ENCODE data around the gene P2RY12. TPM values are rescaled to one million over a fixed set of nuclear protein-coding genes. Genes with fewer than 3 reads are reported as not detected.

P2RY12 gene
- polyA plus RNA-seq (ENCODE audit: insufficient read length), result 1.1 TPM
- long read RNA-seq, donor 1, partial matches to known transcripts, result 0 of 1 reads
- long read RNA-seq, donor 1, other reads (novel, unspliced or antisense), result 0 of 1 reads
- long read RNA-seq, donor 2, partial matches to known transcripts, result 0 of 1 reads
- long read RNA-seq, donor 2, other reads (novel, unspliced or antisense), result 0 of 1 reads
- long read RNA-seq, donor 3, result 0 reads
- long read RNA-seq, donor 4, result 0 reads
- long read RNA-seq, donor 5, result 0 reads
- long read RNA-seq, donor 6, partial matches to known transcripts, result 0 of 1 reads
- long read RNA-seq, donor 6, other reads (novel, unspliced or antisense), result 0 of 1 reads
- long read RNA-seq, donor 7, partial matches to known transcripts, result 0 of 1 reads
- long read RNA-seq, donor 7, other reads (novel, unspliced or antisense), result 0 of 1 reads
- long read RNA-seq, donor 8, result 0 reads

- DNase-seq, result no peak
Measured at GRCh38 chr3:151384741-151385174, at the start of gene P2RY12. TSS of gene P2RY12 (minus strand) at chr3:151384753. CDS start at chr3:151338845, 45,908 bp downstream.

DNA sequence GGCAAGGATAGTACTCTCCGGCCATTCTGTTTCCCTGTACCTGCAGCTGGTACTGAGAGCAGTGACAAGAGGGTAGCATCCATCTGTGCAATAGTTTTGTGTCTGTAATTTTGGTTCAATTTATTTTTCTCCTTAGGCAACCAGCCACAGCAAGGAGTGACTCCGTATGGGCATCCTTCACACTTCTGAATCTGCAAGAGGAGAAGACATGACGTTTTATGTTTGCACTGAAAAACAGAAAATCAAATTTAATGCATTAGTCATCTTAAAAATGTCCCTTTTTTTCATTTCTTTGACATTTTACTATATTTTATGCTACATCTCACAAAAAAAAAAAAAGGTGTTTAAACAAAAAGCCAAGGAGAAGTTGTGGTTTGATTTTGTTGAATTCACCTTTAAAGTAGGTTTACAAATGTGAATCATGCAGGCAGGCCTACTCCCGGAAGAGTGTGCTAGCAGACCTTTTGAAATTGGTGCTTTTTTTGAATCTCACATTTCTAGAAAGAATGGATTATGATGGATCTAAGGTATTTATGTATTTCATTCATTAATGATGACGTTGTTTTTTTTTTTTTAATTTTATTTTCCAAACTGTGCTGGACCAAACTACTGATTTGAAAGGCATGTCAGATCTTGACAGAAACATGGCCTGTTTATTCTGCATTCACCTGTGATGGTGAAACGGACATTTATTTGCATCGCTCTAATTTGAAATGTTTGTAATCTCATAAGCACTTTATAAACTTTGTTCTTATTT, 48.2 kb upstream of the P2RY12 start:
- no peak for DNase-seq

GRCh38 chr3:151431940-151432339, 47.4 kb upstream of the P2RY12 start:
- DNase-seq, result no peak

DNA sequence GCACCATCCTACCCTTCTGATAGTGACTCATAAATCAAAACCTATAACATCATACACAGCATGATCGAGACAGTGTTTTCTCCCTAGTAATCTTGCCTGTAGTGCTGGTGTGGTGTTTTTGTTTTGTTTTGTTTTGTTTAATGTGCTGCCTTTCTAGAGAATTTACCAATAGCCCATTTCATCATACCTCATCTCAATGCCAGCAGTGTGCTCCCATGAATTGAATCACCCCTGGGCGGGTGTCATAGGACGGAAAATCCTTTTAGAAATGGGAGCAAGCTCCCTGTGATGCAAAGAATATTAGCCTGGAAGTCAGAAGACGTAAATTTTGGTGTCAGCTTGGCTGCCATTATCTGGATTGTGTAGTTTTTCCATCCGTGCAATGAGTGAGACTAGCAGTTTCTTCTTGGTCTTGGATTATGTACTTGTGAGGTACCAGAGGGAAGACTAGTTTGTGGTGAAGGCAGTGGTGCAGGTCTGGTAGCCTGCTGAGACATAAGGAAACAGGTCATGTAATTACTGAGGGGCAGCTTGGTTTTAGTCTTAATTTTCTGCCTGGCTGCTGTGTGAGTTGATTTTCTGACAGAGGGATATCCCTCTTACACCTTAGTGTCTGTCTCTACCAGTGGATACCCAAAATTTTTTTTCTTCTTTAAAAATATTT, 46.4 kb upstream of the P2RY12 start:
- no peak for DNase-seq

- DNase-seq, result no peak
Measured at GRCh38 chr3:151428386-151428785, 43.8 kb upstream of the P2RY12 start.

DNA sequence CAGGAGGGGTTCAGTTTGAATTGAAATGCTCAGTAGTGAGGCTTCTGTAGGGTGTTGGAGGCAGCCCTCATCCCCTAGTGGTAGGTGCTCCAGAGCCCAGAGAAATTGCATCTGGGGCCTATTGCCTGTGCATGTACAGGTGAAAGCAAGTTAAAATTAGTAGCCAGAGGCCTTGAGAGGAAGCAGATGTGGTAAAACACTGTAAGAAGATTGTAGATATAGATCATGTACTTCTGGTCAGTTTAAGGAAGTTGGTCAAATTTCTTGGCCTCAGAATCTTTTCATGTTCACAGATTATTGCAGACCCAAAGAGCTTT, 41.7 kb upstream of the P2RY12 start:
- DNase-seq, result no peak

DNA sequence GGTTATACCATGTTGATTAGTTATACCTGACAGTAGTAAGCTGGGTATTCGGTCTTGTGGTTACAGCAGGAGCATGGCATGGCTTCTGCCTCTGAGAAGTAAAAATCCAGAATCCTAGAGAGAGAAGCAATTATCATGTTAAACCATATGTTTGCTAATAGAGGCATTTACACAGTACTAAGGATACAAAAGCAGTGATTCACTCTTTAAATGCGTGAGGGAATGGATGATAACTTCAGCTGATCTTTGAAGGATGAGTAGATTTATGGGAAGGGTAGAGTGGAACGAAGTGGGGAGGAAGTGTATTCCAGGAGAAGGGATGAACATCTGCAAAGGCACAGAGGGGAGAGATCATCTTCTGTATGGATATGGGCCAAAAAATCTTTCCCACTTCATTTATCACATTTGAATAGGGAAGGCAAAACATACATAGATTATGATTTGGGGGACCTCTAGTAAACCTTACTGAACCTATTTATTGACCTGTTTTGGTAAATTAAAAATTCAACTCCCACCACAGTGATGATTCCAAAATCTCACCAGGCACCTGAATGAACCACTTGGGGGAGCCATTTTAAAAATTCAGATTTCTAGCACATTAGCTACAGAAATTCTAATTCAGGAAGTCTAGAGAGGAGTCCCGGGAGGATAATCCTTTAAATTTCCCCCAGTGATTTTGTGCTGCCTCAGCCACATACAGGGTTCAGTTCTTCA, 41.2 kb upstream of the P2RY12 start:
- DNase-seq, result no peak

- no peak for DNase-seq
Measured at GRCh38 chr3:151423091-151423490, 38.5 kb upstream of the P2RY12 start.

DNA sequence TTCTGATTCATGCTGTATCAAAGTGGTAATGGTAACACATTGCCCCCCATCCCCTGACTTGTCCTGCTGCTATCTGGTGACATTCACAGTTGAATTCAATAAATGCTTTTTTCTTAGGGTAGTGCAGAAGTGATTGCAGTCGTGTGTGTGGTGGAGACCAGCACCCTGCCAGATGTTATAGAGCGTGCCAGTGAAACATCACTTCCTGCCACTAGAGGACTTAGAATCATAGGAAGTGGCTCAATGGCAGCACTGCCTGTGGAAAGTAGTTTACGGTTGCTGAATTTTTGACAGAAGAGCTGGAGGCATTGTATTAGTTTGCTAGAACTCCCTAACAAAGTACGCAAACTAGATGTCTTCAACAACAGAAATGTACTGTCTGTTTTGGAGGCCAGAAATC, 37.4 kb upstream of the P2RY12 start:
- DNase-seq, result no peak

GRCh38 chr3:151419806-151420205, 35.3 kb upstream of the P2RY12 start:
- DNase-seq, result no peak

DNA sequence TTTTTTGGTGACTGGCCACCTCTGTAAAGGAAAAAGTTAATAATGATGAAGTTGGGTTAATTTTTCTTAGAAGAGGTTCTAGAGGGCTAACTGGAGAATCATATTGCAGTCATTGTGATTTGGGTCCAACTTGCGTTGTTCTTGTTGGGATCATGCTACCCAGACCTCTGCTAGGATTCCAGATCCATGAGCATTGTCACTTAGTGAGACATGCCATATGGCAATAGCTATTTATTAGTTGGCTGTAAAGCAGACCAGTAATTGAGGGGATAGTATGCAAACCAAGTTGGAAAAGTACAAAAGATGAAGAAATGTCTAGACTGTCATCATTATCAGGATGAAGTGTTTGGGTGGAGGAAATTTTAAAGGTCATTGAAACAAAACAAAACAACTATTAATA, 30.7 kb upstream of the P2RY12 start:
- DNase-seq, result no peak

GRCh38 chr3:151412989-151413388, 28.4 kb upstream of the P2RY12 start:
- no peak for DNase-seq

DNA sequence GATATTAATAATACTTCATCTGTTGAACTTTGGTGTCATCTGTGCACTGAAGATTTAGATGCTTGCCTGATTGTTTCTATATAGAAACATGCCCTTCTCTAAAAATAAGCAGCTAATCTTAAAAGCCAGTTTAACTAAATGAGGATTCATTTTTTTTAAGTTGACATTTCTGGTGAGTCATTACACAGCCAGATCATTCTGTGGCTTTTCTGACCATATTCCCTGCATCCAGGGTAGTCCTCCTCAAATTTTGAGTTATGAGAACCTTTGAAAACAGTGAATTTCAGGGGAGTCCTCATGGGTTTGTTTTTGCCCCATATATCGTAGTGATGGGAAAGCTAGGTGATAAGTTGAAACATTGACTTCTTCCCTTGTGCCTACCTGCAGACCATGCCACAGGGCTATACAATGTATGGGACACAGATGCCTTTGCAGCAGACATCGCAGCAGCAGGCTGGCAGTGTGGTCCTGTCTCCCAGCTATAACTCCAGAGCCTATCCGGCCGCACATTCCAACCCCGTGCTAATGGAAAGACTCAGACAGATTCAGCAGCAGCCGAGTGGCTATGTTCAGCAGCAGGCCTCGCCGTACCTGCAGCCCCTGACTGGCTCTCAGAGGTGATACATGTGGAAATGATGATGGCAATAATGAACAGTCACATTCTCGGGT, 26.5 kb upstream of the P2RY12 start:
- DNase-seq, result no peak

- no peak for DNase-seq
Measured at GRCh38 chr3:151407928-151408327, 23.4 kb upstream of the P2RY12 start.

DNA sequence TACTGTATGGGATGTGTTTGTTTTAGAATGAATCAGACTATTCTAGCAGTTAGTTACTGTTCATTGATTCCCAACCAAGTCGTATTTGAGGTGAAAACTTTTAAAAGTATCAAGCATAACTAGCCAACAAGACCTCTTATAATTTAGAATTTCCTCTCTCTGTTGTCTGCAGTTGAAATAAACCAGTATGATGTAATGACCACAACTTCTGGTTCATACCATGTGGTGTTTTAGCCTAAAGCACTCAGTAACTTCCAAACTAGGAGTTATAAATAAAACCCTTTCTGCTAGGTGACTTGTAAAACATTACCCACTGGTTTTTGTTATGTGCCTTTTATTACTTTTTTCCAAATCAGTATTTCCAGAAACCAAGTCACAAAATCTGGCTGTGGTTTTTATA, 19.8 kb upstream of the P2RY12 start:
- no peak for DNase-seq

DNA sequence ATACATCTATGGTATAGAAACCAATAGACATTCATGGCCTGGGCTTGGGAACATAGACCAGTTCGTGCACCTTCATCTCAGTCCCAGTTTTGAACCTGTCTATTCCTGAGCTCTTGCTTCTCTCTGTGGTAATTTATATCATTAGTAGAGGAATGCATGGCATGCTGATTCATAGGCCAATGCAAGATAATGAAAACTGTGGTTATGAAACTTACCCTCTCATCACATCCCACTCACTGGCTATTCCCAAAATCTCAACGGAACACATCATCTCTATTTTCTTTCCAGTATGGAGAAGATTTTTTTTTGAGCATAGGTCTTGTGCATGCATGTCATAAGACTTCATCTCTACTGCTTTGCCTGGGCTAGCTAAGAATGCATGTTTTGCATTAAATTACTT, 18.7 kb upstream of the P2RY12 start:
- DNase-seq, result no peak

GRCh38 chr3:151402349-151402748, 17.8 kb upstream of the P2RY12 start:
- no peak for DNase-seq

DNA sequence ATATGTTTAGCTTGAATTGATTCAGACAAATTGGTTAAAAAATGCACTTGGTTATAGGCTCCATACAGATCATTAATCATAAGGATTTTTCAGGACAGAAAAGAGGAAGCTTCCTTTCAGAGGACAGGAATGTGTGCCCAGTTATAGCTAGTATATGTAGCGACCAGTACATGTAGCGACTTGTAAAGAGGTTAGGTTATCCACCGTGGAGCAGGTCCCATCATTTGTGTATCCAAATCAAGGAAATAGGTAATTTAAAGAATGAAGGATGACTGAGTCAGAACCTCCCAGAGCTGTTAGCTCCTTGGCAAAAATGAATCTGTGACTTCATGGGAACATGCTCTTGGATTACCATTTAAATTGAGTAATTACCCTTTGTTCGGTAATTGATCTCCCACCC, 15.8 kb upstream of the P2RY12 start:
- no peak for DNase-seq

DNA sequence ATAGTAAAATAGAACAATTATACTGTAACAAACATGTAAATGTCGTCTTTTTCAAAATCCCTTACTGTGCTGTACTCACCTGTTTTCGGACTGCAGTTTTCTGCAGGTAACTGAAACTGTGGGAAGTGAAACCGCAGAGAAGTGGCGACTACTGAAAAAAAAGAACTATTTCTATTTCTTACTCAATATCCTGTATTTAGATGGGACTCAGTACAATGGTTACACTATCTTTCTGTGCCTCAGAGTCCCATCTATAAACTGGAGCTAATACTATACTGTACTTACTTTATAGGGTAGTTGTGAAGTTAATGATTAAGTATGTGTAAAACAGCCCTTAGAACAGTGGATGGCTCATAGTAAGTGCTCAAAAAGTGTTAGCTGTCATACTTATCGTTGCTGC, 14.3 kb upstream of the P2RY12 start:
- no peak for DNase-seq

DNA sequence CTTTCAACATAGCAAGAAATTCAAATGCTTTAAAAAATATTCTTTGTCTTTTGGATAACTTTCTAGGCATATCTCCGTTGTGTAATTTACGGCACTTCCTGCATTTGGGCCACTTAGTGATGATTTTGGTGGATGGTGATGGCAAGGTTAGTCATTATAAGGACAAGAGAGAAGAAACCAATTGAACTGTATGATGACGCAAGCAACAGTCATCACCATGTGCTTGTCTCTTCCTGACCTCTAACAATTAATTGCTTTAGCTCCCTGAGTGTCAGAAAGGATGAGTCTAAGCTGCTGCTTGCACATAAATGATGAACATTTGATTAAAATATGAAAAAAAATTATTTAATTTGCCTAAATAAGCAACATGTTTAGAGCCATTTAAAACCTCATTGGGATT, 11.3 kb upstream of the P2RY12 start:
- DNase-seq, result no peak

DNA sequence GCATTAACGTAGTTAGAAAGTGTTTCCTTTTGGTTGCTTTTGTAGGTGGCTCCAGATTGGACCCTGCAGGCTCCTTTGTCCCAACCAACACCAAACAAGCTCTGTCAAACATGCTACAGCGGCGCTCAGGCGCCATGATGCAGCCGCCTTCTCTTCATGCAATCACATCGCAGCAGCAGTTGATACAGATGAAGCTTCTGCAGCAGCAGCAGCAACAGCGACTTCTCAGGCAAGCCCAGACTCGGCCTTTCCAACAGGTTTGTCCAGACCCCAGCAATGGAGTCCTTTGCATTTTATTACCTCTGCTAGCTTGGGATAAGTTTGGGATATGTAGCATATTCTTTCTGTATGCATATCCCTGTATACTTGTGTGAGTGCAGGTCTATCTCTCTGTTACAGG, 10.1 kb upstream of the P2RY12 start:
- no peak for DNase-seq

DNA sequence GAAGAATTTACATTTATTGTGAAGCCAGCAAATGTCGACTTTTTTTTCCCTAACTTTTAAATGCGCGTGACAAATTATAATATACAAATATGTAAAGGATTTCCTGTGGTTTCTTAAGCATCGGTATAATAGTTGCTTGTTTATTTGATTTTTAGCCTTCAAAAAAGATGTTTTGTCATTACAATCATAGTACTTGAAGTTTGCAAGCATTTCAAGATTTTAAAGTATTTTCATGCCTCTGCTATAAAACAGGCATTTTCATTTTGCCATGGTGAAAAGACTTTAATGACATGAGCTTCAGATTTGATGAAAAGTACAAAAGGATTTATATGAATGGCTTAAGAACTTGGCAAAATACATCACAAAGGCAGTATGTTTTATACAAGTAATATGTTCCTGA, 9.4 kb upstream of the P2RY12 start:
- no peak for DNase-seq
